Activated T-helper 1 cell treated with anti-CD3 and anti-CD28 coated beads, Interleukin-12 subunit alpha, Interleukin-12 subunit beta, Interleukin-2, Interleukin-4 antibody, amounts not matched to agents 30 ng/mL and 10 ng/mL and 1 ng/mL, durations not matched to agents 14 hours and 24 hours and 36 hours (primary cell): ENCODE results near the gene TOR2A. TPM values are rescaled to one million over a fixed set of nuclear protein-coding genes. Genes with fewer than 3 reads are reported as not detected.

Experiments
- DNase-seq: peaks from one replicate; pipeline ENCODE4 v3.0.0; 2021; ENCODE audit warnings: low spot score
- H3K27ac Mint-ChIP-seq: one replicate; pipeline ENCODE4 v1.8.0; 2021; ENCODE audit warnings: mild to moderate bottlenecking, mixed read lengths
- H3K27me3 Mint-ChIP-seq: one replicate; pipeline ENCODE4 v1.8.0; 2022; ENCODE audit warnings: mild to moderate bottlenecking, moderate library complexity, mixed read lengths; ENCODE audit not compliant: insufficient read depth
- H3K36me3 Mint-ChIP-seq: one replicate; pipeline ENCODE4 v1.8.0; 2021; ENCODE audit warnings: low read depth, mixed read lengths
- H3K4me1 Mint-ChIP-seq: one replicate; pipeline ENCODE4 v1.8.0; 2021; ENCODE audit warnings: low read depth, mixed read lengths
- H3K4me3 Mint-ChIP-seq: one replicate; pipeline ENCODE4 v1.8.0; 2021; ENCODE audit warnings: mild to moderate bottlenecking, moderate library complexity, mixed read lengths
- H3K9me3 Mint-ChIP-seq: one replicate; pipeline ENCODE4 v1.8.0; 2021; ENCODE audit warnings: mixed read lengths
- intact Hi-C: fragments of 100-400 bp; cut with micrococcal nuclease; formaldehyde crosslinking; loops from one replicate; pipeline ENCODE4 v1.15.1; 2024
- total RNA-seq: library from RNA; stranded (reverse); gene quantifications from 2 replicates; pipeline ENCODE4 v1.2.3, GENCODE V29; 2022

Gene TOR2A
- total RNA-seq, 1 donor from 2014 or later = 18.9 TPM

GRCh38 chr9:127731938-127732337 lies 3.2 kb downstream of the TOR2A start:
- no peaks in the 10 kb centered on the region for H3K9me3 Mint-ChIP-seq
- peaks cover 15% of the 10 kb centered on the region for H3K4me1 Mint-ChIP-seq
- no peaks in the 10 kb centered on the region for H3K36me3 Mint-ChIP-seq
- H3K27me3 Mint-ChIP-seq = no peaks in the 10 kb centered on the region
- H3K27ac Mint-ChIP-seq = no peak overlapping the region
- no peak overlapping the region for H3K4me3 Mint-ChIP-seq
- DNase-seq = no peak
- intact Hi-C loops = loop anchor here (10.0 kb wide), 1 partner anchor 487 kb away; no protein-coding TSS in a partner anchor

GRCh38 chr9:127730799-127731410 lies 4.2 kb downstream of the TOR2A start:
- H3K27me3 Mint-ChIP-seq = no peaks in the 10 kb centered on the region
- no peaks in the 10 kb centered on the region for H3K36me3 Mint-ChIP-seq
- no peak for DNase-seq
- H3K9me3 Mint-ChIP-seq = no peaks in the 10 kb centered on the region
- H3K4me3 Mint-ChIP-seq = no peak overlapping the region
- peaks cover 15% of the 10 kb centered on the region for H3K4me1 Mint-ChIP-seq
- no peak overlapping the region for H3K27ac Mint-ChIP-seq
- intact Hi-C loops = loop anchor here (10.0 kb wide), 1 partner anchor 486 kb away; no protein-coding TSS in a partner anchor

- Mint-ChIP-seq H3K27ac (no peak overlapping the region), H3K27me3 (no peaks in the 10 kb centered on the region), H3K9me3 (no peaks in the 10 kb centered on the region), H3K36me3 (no peaks in the 10 kb centered on the region), H3K4me3 (no peak overlapping the region), H3K4me1 (peaks cover 10% of the 10 kb centered on the region)
- no peak for DNase-seq
- intact Hi-C loops = loop anchor here (10.0 kb wide), 1 partner anchor 485 kb away; no protein-coding TSS in a partner anchor
These were observed 4.8 kb downstream of the TOR2A start for GRCh38 chr9:127730262-127730661.

- H3K4me3 Mint-ChIP-seq = no peak overlapping the region
- no peaks in the 10 kb centered on the region for H3K27me3 Mint-ChIP-seq
- peaks cover 9% of the 10 kb centered on the region for H3K4me1 Mint-ChIP-seq
- H3K27ac Mint-ChIP-seq = no peak overlapping the region
- intact Hi-C loops = loop anchor here (10.0 kb wide), 1 partner anchor 485 kb away; no protein-coding TSS in a partner anchor
- no peaks in the 10 kb centered on the region for H3K36me3 Mint-ChIP-seq
- H3K9me3 Mint-ChIP-seq = no peaks in the 10 kb centered on the region
- no peak for DNase-seq
These were observed 5.4 kb downstream of the TOR2A start for GRCh38 chr9:127729522-127730256.

GRCh38 chr9:127728808-127729207 lies 6.3 kb downstream of the TOR2A start:
- Mint-ChIP-seq H3K36me3 (no peaks in the 10 kb centered on the region), H3K4me1 (peaks cover 3% of the 10 kb centered on the region), H3K27me3 (no peaks in the 10 kb centered on the region), H3K4me3 (no peak overlapping the region), H3K9me3 (no peaks in the 10 kb centered on the region), H3K27ac (no peak overlapping the region)
- no peak for DNase-seq
- intact Hi-C loops = no loop called here

- intact Hi-C loops = no loop called here
- Mint-ChIP-seq H3K4me3 (no peak overlapping the region), H3K4me1 (no peaks in the 10 kb centered on the region), H3K36me3 (no peaks in the 10 kb centered on the region), H3K9me3 (no peaks in the 10 kb centered on the region), H3K27me3 (no peaks in the 10 kb centered on the region), H3K27ac (no peak overlapping the region)
- DNase-seq = no peak
These were observed 8.2 kb downstream of the TOR2A start for GRCh38 chr9:127726871-127727270.

GRCh38 chr9:127724012-127724411 lies 11.1 kb downstream of the TOR2A start:
- Mint-ChIP-seq H3K4me3 (no peak overlapping the region), H3K27me3 (no peaks in the 10 kb centered on the region)
- intact Hi-C loops = no loop called here

GRCh38 chr9:127723444-127723843 lies 11.7 kb downstream of the TOR2A start:
- peaks cover 10% of the 10 kb centered on the region for H3K4me1 Mint-ChIP-seq
- no peaks in the 10 kb centered on the region for H3K27me3 Mint-ChIP-seq
- H3K27ac Mint-ChIP-seq = no peak overlapping the region
- intact Hi-C loops = no loop called here
- no peaks in the 10 kb centered on the region for H3K9me3 Mint-ChIP-seq
- H3K4me3 Mint-ChIP-seq = no peak overlapping the region
- no peak for DNase-seq
- H3K36me3 Mint-ChIP-seq = no peaks in the 10 kb centered on the region

More at GRCh38 chr9:127724012-127724411, 11.1 kb downstream of the TOR2A start:
- H3K27ac Mint-ChIP-seq = no peak overlapping the region
- no peaks in the 10 kb centered on the region for H3K36me3 Mint-ChIP-seq
- H3K4me1 Mint-ChIP-seq = peaks cover 10% of the 10 kb centered on the region
- H3K9me3 Mint-ChIP-seq = no peaks in the 10 kb centered on the region
- DNase-seq = no peak

GRCh38 chr9:127723013-127723412 lies 12.1 kb downstream of the TOR2A start:
- Mint-ChIP-seq H3K36me3 (no peaks in the 10 kb centered on the region), H3K27ac (no peak overlapping the region), H3K4me1 (peaks cover 10% of the 10 kb centered on the region), H3K27me3 (no peaks in the 10 kb centered on the region), H3K9me3 (no peaks in the 10 kb centered on the region), H3K4me3 (no peak overlapping the region)
- intact Hi-C loops = no loop called here
- DNase-seq = no peak

GRCh38 chr9:127722055-127722745 lies 12.9 kb downstream of the TOR2A start:
- H3K27ac Mint-ChIP-seq = no peak overlapping the region

GRCh38 chr9:127721391-127721821 lies 13.7 kb downstream of the TOR2A start:
- H3K4me1 Mint-ChIP-seq = peaks cover 10% of the 10 kb centered on the region
- no peaks in the 10 kb centered on the region for H3K27me3 Mint-ChIP-seq
- no peak for DNase-seq
- H3K4me3 Mint-ChIP-seq = no peak overlapping the region
- no peak overlapping the region for H3K27ac Mint-ChIP-seq
- intact Hi-C loops = no loop called here
- H3K36me3 Mint-ChIP-seq = no peaks in the 10 kb centered on the region
- no peaks in the 10 kb centered on the region for H3K9me3 Mint-ChIP-seq

More at GRCh38 chr9:127722055-127722745, 12.9 kb downstream of the TOR2A start:
- intact Hi-C loops = no loop called here
- Mint-ChIP-seq H3K4me1 (peaks cover 10% of the 10 kb centered on the region), H3K27me3 (no peaks in the 10 kb centered on the region), H3K4me3 (no peak overlapping the region), H3K36me3 (no peaks in the 10 kb centered on the region), H3K9me3 (no peaks in the 10 kb centered on the region)
- no peak for DNase-seq

GRCh38 chr9:127720865-127721227 lies 14.2 kb downstream of the TOR2A start:
- H3K4me1 Mint-ChIP-seq = peaks cover 15% of the 10 kb centered on the region
- no peaks in the 10 kb centered on the region for H3K9me3 Mint-ChIP-seq
- H3K36me3 Mint-ChIP-seq = no peaks in the 10 kb centered on the region
- no peaks in the 10 kb centered on the region for H3K27me3 Mint-ChIP-seq
- intact Hi-C loops = no loop called here
- DNase-seq = no peak
- H3K27ac Mint-ChIP-seq = peak overlapping the region; percentile 70
- no peak overlapping the region for H3K4me3 Mint-ChIP-seq
